Body of pancreas (tissue), 4 donors: ENCODE measurements around the gene DLGAP1.

Experiments
- POLR2A ChIP-seq, 3 donors: fragments of 450-650 bp; IDR thresholded peaks; one replicate each; pipeline ENCODE4 v1.6.1; 2016; ENCODE audit warnings: antibody characterized with exemption in 3 of 3, mild to moderate bottlenecking in 2 of 3
- TF ChIP-seq, protein P1 (sequence below), 7 experiments: fragments of 450-650 bp in 4 of 7; fragments of 200-600 bp in 3 of 7; sonication (generic) in 3 of 7; IDR thresholded peaks; one replicate each; pipeline ENCODE4 v1.5.1; 2016 to 2019; ENCODE audit warnings: antibody characterized with exemption in 7 of 7

GRCh38 chr18:3581890-3582289 lies 873.2 kb downstream of the DLGAP1 start:
- no peak for TF ChIP-seq POLR2A (IDR thresholded peaks at IDR 0.05)
- TF ChIP-seq, protein P1, sequence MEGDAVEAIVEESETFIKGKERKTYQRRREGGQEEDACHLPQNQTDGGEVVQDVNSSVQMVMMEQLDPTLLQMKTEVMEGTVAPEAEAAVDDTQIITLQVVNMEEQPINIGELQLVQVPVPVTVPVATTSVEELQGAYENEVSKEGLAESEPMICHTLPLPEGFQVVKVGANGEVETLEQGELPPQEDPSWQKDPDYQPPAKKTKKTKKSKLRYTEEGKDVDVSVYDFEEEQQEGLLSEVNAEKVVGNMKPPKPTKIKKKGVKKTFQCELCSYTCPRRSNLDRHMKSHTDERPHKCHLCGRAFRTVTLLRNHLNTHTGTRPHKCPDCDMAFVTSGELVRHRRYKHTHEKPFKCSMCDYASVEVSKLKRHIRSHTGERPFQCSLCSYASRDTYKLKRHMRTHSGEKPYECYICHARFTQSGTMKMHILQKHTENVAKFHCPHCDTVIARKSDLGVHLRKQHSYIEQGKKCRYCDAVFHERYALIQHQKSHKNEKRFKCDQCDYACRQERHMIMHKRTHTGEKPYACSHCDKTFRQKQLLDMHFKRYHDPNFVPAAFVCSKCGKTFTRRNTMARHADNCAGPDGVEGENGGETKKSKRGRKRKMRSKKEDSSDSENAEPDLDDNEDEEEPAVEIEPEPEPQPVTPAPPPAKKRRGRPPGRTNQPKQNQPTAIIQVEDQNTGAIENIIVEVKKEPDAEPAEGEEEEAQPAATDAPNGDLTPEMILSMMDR (IDR thresholded peaks at IDR 0.05) = no peak
